Caco-2 (cell line): ENCODE results near the gene FARP1. TPM values are rescaled to one million over a fixed set of nuclear protein-coding genes. Genes with fewer than 3 reads are reported as not detected.

Source experiments
- BruUV-seq: library from RNA; stranded (reverse); fragments of 400-500 nt; replicated peaks from 2 replicates; lab custom pipeline; 2021; lab: Mats Ljungman, UMichigan
- CTCF ChIA-PET: fragments of 300-600 bp; sonication (Branson Sonifier 250); formaldehyde crosslinking; loops from one replicate; lab custom pipeline; 2022; ENCODE audit warnings: antibody characterized with exemption; lab: Charles Lee
- POLR2A ChIA-PET: fragments of 300-600 bp; sonication (Branson Sonifier 250); formaldehyde crosslinking; loops from one replicate; lab custom pipeline; 2022; ENCODE audit warnings: antibody characterized with exemption; lab: Charles Lee
- DNase-seq, 2 experiments: peaks; one replicate each; pipeline versions ENCODE4 v3.0.0 to v3.0.0-alpha.2; 2020 to 2022
- H3K27me3 ChIP-seq: replicated peaks from 2 replicates; pipeline ENCODE4 v1.6.0; 2011; ENCODE audit warnings: low read length; ENCODE audit not compliant: control insufficient read depth, insufficient read depth
- H3K36me3 ChIP-seq: 2 replicates; pipeline ENCODE4 v1.5.1; 2011; ENCODE audit warnings: low read length; ENCODE audit not compliant: control insufficient read depth, insufficient read depth
- H3K4me1 ChIP-seq: fragments of 250-450 bp; sonication (Bioruptor Pico); 2 replicates; pipeline ENCODE4 v1.5.1; 2020; ENCODE audit warnings: mild to moderate bottlenecking
- H3K4me3 ChIP-seq: 2 replicates; pipeline ENCODE4 v1.5.1; 2011; ENCODE audit warnings: low read depth, mild to moderate bottlenecking, control low read depth, low read length
- H3K9me3 ChIP-seq: fragments of 250-450 bp; sonication (Bioruptor Pico); 2 replicates; pipeline ENCODE4 v1.5.1; 2020; ENCODE audit warnings: mild to moderate bottlenecking, moderate library complexity
- H3K27ac Mint-ChIP-seq: one replicate; pipeline ENCODE4 v1.8.0; 2022; ENCODE audit warnings: mixed read lengths; ENCODE audit not compliant: unreplicated experiment
- H3K27me3 Mint-ChIP-seq: one replicate; pipeline ENCODE4 v1.8.0; 2022; ENCODE audit warnings: mixed read lengths; ENCODE audit not compliant: insufficient read depth, unreplicated experiment
- H3K36me3 Mint-ChIP-seq: one replicate; pipeline ENCODE4 v1.8.0; 2022; ENCODE audit warnings: mild to moderate bottlenecking, mixed read lengths; ENCODE audit not compliant: insufficient read depth, unreplicated experiment
- H3K4me1 Mint-ChIP-seq: one replicate; pipeline ENCODE4 v1.8.0; 2022; ENCODE audit warnings: low read depth, mixed read lengths; ENCODE audit not compliant: unreplicated experiment
- H3K4me3 Mint-ChIP-seq: one replicate; pipeline ENCODE4 v1.8.0; 2022; ENCODE audit warnings: mild to moderate bottlenecking, moderate library complexity, mixed read lengths; ENCODE audit not compliant: unreplicated experiment
- H3K9me3 Mint-ChIP-seq: one replicate; pipeline ENCODE4 v1.8.0; 2022; ENCODE audit warnings: mixed read lengths; ENCODE audit not compliant: unreplicated experiment
- intact Hi-C: fragments of 100-400 bp; cut with micrococcal nuclease; formaldehyde crosslinking; loops from one replicate; pipeline ENCODE4 v1.10.0; 2022; ENCODE audit not compliant: unreplicated experiment
- total RNA-seq: library from RNA; stranded (reverse); gene quantifications from 2 replicates; pipeline ENCODE4 v1.2.3, GENCODE V29; 2022
- TF ChIP-seq, protein P1 (sequence below), 2 experiments: fragments of 200-600 bp in 1 of 2; IDR thresholded peaks; 1 replicate in 1 of 2; 2 replicates in 1 of 2; pipeline versions ENCODE4 v1.5.1 to v1.8.0; 2011 to 2022; ENCODE audit warnings: antibody characterized with exemption in 1 of 2, control low read depth in 1 of 2, inconsistent platforms in 1 of 2, low read depth in 1 of 2, low read length in 1 of 2, mild to moderate bottlenecking in 1 of 2, moderate library complexity in 1 of 2; ENCODE audit not compliant: insufficient read depth in 1 of 2, severe bottlenecking in 1 of 2, unreplicated experiment in 1 of 2

The FARP1 gene
- total RNA-seq, 1 experiment from 2014 or later, result 189 TPM

- Mint-ChIP-seq H3K27ac (no peak overlapping the region), H3K4me3 (no peak overlapping the region), H3K27me3 (no peaks in the 10 kb centered on the region), H3K4me1 (peaks cover 36% of the 10 kb centered on the region), H3K9me3 (no peaks in the 10 kb centered on the region), H3K36me3 (peaks cover 36% of the 10 kb centered on the region)
- H3K27me3 ChIP-seq, result no peaks in the 10 kb centered on the region
- H3K4me3 ChIP-seq, result no peak overlapping the region
- H3K9me3 ChIP-seq, result no peaks in the 10 kb centered on the region
- no peak for DNase-seq
- BruUV-seq, result no TSS peak
- ChIA-PET POLR2A (no interaction called here), CTCF (interaction anchor here (0.6 kb wide), 1 partner anchor 52 kb away, joined by 3 read pairs; no protein-coding TSS in a partner anchor)
- peaks cover 18% of the 10 kb centered on the region for H3K4me1 ChIP-seq
- TF ChIP-seq, protein P1, sequence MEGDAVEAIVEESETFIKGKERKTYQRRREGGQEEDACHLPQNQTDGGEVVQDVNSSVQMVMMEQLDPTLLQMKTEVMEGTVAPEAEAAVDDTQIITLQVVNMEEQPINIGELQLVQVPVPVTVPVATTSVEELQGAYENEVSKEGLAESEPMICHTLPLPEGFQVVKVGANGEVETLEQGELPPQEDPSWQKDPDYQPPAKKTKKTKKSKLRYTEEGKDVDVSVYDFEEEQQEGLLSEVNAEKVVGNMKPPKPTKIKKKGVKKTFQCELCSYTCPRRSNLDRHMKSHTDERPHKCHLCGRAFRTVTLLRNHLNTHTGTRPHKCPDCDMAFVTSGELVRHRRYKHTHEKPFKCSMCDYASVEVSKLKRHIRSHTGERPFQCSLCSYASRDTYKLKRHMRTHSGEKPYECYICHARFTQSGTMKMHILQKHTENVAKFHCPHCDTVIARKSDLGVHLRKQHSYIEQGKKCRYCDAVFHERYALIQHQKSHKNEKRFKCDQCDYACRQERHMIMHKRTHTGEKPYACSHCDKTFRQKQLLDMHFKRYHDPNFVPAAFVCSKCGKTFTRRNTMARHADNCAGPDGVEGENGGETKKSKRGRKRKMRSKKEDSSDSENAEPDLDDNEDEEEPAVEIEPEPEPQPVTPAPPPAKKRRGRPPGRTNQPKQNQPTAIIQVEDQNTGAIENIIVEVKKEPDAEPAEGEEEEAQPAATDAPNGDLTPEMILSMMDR (IDR thresholded peaks at IDR 0.05; ENCODE audit: insufficient read depth in 1 of 2, low read depth in 1 of 2, low read length in 1 of 2, severe bottlenecking in 1 of 2, unreplicated experiment in 1 of 2), result no peak
- H3K36me3 ChIP-seq, result no peaks in the 10 kb centered on the region; the same call in 1 of the 2 replicates
- intact Hi-C loops, result no loop called here
Observed at GRCh38 chr13:98198683-98199082, 55.8 kb downstream of the FARP1 start.

DNA sequence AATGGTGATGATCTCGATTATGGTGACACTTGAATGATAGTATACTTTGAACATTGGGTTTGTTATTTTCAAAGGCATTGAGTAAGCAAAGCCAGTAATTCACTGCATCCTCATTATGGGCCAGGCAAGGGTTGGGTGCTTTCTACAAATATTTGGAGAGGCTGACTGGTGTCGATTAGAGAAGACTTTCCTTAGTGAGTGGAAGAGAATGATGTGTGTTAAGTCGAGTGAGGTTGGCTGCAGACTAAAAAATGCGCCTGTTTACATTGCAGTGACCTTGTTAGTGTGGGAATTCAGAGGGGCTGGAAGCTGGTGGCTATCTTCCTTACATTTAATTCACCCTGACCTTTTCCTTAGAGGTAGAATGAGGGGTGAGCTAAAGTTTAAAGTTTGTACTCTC lies 56.6 kb downstream of the FARP1 start:
- Histone ChIP-seq H3K36me3 (no peaks in the 10 kb centered on the region; the same call in 1 of the 2 replicates), H3K4me3 (no peak overlapping the region), H3K9me3 (no peaks in the 10 kb centered on the region; the same call in 1 of the 2 replicates), H3K27me3 (no peaks in the 10 kb centered on the region), H3K4me1 (peaks cover 18% of the 10 kb centered on the region)
- Mint-ChIP-seq H3K27me3 (no peaks in the 10 kb centered on the region), H3K36me3 (peaks cover 36% of the 10 kb centered on the region), H3K4me1 (peaks cover 36% of the 10 kb centered on the region), H3K4me3 (peak overlapping the region; percentile 1), H3K9me3 (no peaks in the 10 kb centered on the region), H3K27ac (no peak overlapping the region)
- no peak for DNase-seq
- TF ChIP-seq, protein P1 (IDR thresholded peaks at IDR 0.05; ENCODE audit: insufficient read depth in 1 of 2, low read depth in 1 of 2, low read length in 1 of 2, severe bottlenecking in 1 of 2, unreplicated experiment in 1 of 2), result no peak
- ChIA-PET CTCF (no interaction called here), POLR2A (no interaction called here)
- intact Hi-C loops, result no loop called here
- no TSS peak for BruUV-seq

GRCh38 chr13:98200211-98200878 lies 57.5 kb downstream of the FARP1 start:
- no peaks in the 10 kb centered on the region for H3K27me3 ChIP-seq
- H3K4me1 ChIP-seq, result peaks cover 18% of the 10 kb centered on the region
- peaks cover 27% of the 10 kb centered on the region for H3K36me3 Mint-ChIP-seq
- BruUV-seq, result no TSS peak
- no peak overlapping the region for H3K27ac Mint-ChIP-seq
- H3K4me3 ChIP-seq, result no peak overlapping the region
- intact Hi-C loops, result no loop called here
- H3K9me3 Mint-ChIP-seq, result peaks cover 6% of the 10 kb centered on the region
- POLR2A ChIA-PET, result no interaction called here
- H3K4me3 Mint-ChIP-seq, result no peak overlapping the region
- CTCF ChIA-PET, result interaction anchor here (0.6 kb wide), 2 partner anchors 125 to 196 kb away, joined by 3 to 5 read pairs; no protein-coding TSS in a partner anchor
- peaks cover 8% of the 10 kb centered on the region; the same call in 1 of the 2 replicates for H3K9me3 ChIP-seq
- DNase-seq, result no peak
- TF ChIP-seq, protein P1 (IDR thresholded peaks at IDR 0.05; ENCODE audit: insufficient read depth in 1 of 2, low read depth in 1 of 2, low read length in 1 of 2, severe bottlenecking in 1 of 2, unreplicated experiment in 1 of 2), result no peak
- H3K36me3 ChIP-seq, result no peaks in the 10 kb centered on the region; the same call in 1 of the 2 replicates
- peaks cover 36% of the 10 kb centered on the region for H3K4me1 Mint-ChIP-seq
- no peaks in the 10 kb centered on the region for H3K27me3 Mint-ChIP-seq
